ENCODE results near the gene KCNK4. TPM values are rescaled to one million over a fixed set of nuclear protein-coding genes. Genes with fewer than 3 reads are reported as not detected.

Gene KCNK4
- total and polyA plus RNA-seq, 2 of the 13 experiments (the other 11 are each of a cell fraction or from before 2014, with no cell fraction given): not detected

- TF ChIP-seq CAMTA2 (CRISPR knock-in tag; IDR thresholded peaks at IDR 0.05; ENCODE audit: borderline replicate concordance) (0 out of 2 replicates have a peak, but pooled peaks have one; percentile 56), MATR3 (CRISPR knock-in tag; IDR thresholded peaks at IDR 0.05) (no peak), ZNF138 (CRISPR knock-in tag; IDR thresholded peaks at IDR 0.05; ENCODE audit: low read depth) (no peak), CHD4 (IDR thresholded peaks at IDR 0.05; ENCODE audit: borderline replicate concordance, low read length) (no peak), MED1 (CRISPR knock-in tag; IDR thresholded peaks at IDR 0.05) (peak; percentile 55), FOXO1 (CRISPR knock-in tag; IDR thresholded peaks at IDR 0.05) (no peak), TRIM22 (IDR thresholded peaks at IDR 0.05) (no peak), ZNF788 (CRISPR knock-in tag; IDR thresholded peaks at IDR 0.05; ENCODE audit: borderline replicate concordance) (0 out of 2 replicates have a peak, but pooled peaks have one; percentile 66), TBP (CRISPR knock-in tag; IDR thresholded peaks at IDR 0.05) (no peak), SMC3 (IDR thresholded peaks at IDR 0.05; ENCODE audit: low read length) (no peak), ISL2 (CRISPR knock-in tag; IDR thresholded peaks at IDR 0.05) (no peak; the same call in 1 of the 2 replicates), ZNF672 (CRISPR knock-in tag; IDR thresholded peaks at IDR 0.05) (no peak), MYC (CRISPR knock-in tag; IDR thresholded peaks at IDR 0.05; ENCODE audit: borderline replicate concordance) (no peak; the same call in 1 of the 2 replicates), NCOR1 (IDR thresholded peaks at IDR 0.05; ENCODE audit: borderline replicate concordance, low read length) (peak; percentile 69; the same call in 1 of the 2 replicates), ZSCAN12 (CRISPR knock-in tag; IDR thresholded peaks at IDR 0.05) (no peak), ATM (IDR thresholded peaks at IDR 0.05; ENCODE audit: borderline replicate concordance) (no peak), ZNF572 (CRISPR knock-in tag; IDR thresholded peaks at IDR 0.05) (no peak), ZNF766 (CRISPR knock-in tag; IDR thresholded peaks at IDR 0.05; ENCODE audit: borderline replicate concordance) (0 out of 2 replicates have a peak, but pooled peaks have one; percentile 59), TOPORS (CRISPR knock-in tag; IDR thresholded peaks at IDR 0.05) (no peak), KAT8 (CRISPR knock-in tag; IDR thresholded peaks at IDR 0.05) (peak; percentile 94), CENPX (CRISPR knock-in tag; IDR thresholded peaks at IDR 0.05) (no peak), AGO2 (optimal IDR thresholded peaks at IDR 0.05; ENCODE audit: low read depth, low read length) (peak; percentile 86), ZNF605 (CRISPR knock-in tag; IDR thresholded peaks at IDR 0.05) (peak; percentile 56), MBNL3 (CRISPR knock-in tag; conservative IDR thresholded peaks at IDR 0.05) (no peak), BATF2 (CRISPR knock-in tag; IDR thresholded peaks at IDR 0.05) (no peak), ZZZ3 (CRISPR knock-in tag; IDR thresholded peaks at IDR 0.05; ENCODE audit: borderline replicate concordance) (peak; percentile 43; the same call in 1 of the 2 replicates), ZNF292 (CRISPR knock-in tag; IDR thresholded peaks at IDR 0.05; ENCODE audit: borderline replicate concordance, low read depth) (no peak), SSRP1 (CRISPR knock-in tag; IDR thresholded peaks at IDR 0.05) (peak; percentile 94), ZNF24 (IDR thresholded peaks at IDR 0.05) (no peak), BHLHE40 (IDR thresholded peaks at IDR 0.05; ENCODE audit: low read length) (peak; percentile 65)
- TF ChIP-seq, protein P1, sequence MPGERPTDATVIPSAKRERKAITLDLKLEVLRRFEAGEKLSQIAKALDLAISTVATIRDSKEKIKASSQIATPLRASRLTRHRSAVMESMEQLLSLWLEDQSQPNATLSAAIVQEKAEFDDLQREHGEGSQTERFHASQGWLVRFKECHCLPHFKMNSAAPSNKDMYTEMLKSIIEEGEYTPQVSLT (CRISPR knock-in tag; IDR thresholded peaks at IDR 0.05; ENCODE audit: borderline replicate concordance, low read depth): no peak
- TF ChIP-seq, protein P2, sequence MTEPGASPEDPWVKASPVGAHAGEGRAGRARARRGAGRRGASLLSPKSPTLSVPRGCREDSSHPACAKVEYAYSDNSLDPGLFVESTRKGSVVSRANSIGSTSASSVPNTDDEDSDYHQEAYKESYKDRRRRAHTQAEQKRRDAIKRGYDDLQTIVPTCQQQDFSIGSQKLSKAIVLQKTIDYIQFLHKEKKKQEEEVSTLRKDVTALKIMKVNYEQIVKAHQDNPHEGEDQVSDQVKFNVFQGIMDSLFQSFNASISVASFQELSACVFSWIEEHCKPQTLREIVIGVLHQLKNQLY (CRISPR knock-in tag; IDR thresholded peaks at IDR 0.05): no peak
Observed at GRCh38 chr11:64317325-64317960, 26.3 kb downstream of the KCNK4 start, which contains the start of gene TRMT112 (continued).

Measured in HepG2 (cell line).